OCI-LY1 (cell line): ENCODE results near the gene ST3GAL5.

Experiments used
- H2AFZ ChIP-seq: fragments of 200-600 bp; sonication (generic), shearing (Covaris generic); 2 replicates; pipeline ENCODE4 v1.6.0; 2014; ENCODE audit warnings: antibody characterized with exemption, mild to moderate bottlenecking, low read length
- H3F3A ChIP-seq: fragments of 200-600 bp; sonication (generic), shearing (Covaris generic); 2 replicates; pipeline ENCODE4 v1.6.0; 2014; ENCODE audit warnings: mild to moderate bottlenecking, antibody characterized with exemption, low read length, moderate library complexity; ENCODE audit not compliant: insufficient read depth
- H3K27ac ChIP-seq: fragments of 200-600 bp; sonication (generic); 2 replicates; pipeline ENCODE4 v1.5.1; 2014; ENCODE audit warnings: low read length, mixed run types, mild to moderate bottlenecking, low read depth; ENCODE audit not compliant: poor library complexity, severe bottlenecking
- H3K27me3 ChIP-seq: fragments of 200-600 bp; sonication (generic); 2 replicates; pipeline ENCODE4 v1.6.0; 2014; ENCODE audit warnings: antibody characterized with exemption, mild to moderate bottlenecking, low read length, moderate library complexity; ENCODE audit not compliant: insufficient read depth
- H3K36me3 ChIP-seq: fragments of 200-600 bp; sonication (generic); 2 replicates; pipeline ENCODE4 v1.6.1; 2014; ENCODE audit warnings: mild to moderate bottlenecking, antibody characterized with exemption, low read length, moderate library complexity, mixed read lengths; ENCODE audit not compliant: insufficient read depth
- H3K4me1 ChIP-seq: fragments of 200-600 bp; sonication (generic); 2 replicates; pipeline ENCODE4 v1.5.1; 2014; ENCODE audit warnings: mild to moderate bottlenecking, low read length, moderate library complexity; ENCODE audit not compliant: insufficient read depth, severe bottlenecking
- H3K4me2 ChIP-seq: fragments of 200-600 bp; sonication (generic), shearing (Covaris generic); 2 replicates; pipeline ENCODE4 v1.6.1; 2014; ENCODE audit warnings: low read length
- H3K4me3 ChIP-seq: fragments of 200-600 bp; sonication (generic); 2 replicates; pipeline ENCODE4 v1.5.1; 2014; ENCODE audit warnings: low read length, low read depth, mild to moderate bottlenecking, mixed read lengths; ENCODE audit not compliant: poor library complexity, severe bottlenecking
- H3K79me2 ChIP-seq: fragments of 200-600 bp; shearing (Covaris generic); 2 replicates; pipeline ENCODE4 v1.6.1; 2016; ENCODE audit warnings: mixed run types, low read length, mixed read lengths; ENCODE audit not compliant: insufficient read depth
- H3K9ac ChIP-seq: fragments of 200-600 bp; sonication (generic), shearing (Covaris generic); 2 replicates; pipeline ENCODE4 v1.6.1; 2014; ENCODE audit warnings: mild to moderate bottlenecking, low read length, mixed read lengths
- H3K9me2 ChIP-seq: fragments of 200-600 bp; sonication (generic), shearing (Covaris generic); 2 replicates; pipeline ENCODE4 v1.6.1; 2014; ENCODE audit warnings: low read depth, mild to moderate bottlenecking, low read length, mixed read lengths
- H3K9me3 ChIP-seq: fragments of 200-600 bp; shearing (Covaris generic); 2 replicates; pipeline ENCODE4 v1.6.1; 2014; ENCODE audit warnings: low read length, mixed read lengths
- H4K20me1 ChIP-seq: fragments of 200-600 bp; sonication (generic), shearing (Covaris generic); 2 replicates; pipeline ENCODE4 v1.6.0; 2016; ENCODE audit warnings: mild to moderate bottlenecking, low read length; ENCODE audit not compliant: insufficient read depth
- CTCF ChIP-seq: fragments of 200-600 bp; sonication (generic), shearing (Covaris generic); IDR thresholded peaks from 2 replicates; pipeline ENCODE4 v1.5.1; 2017; ENCODE audit warnings: mild to moderate bottlenecking, antibody characterized with exemption, low read length, moderate library complexity, mixed read lengths
- EZH2 ChIP-seq: fragments of 200-600 bp; sonication (generic), shearing (Covaris generic); IDR thresholded peaks from 2 replicates; pipeline ENCODE4 v1.8.0; 2017; ENCODE audit warnings: borderline replicate concordance, mixed run types, mild to moderate bottlenecking, antibody characterized with exemption, low read length, moderate library complexity, mixed read lengths

The ST3GAL5 gene

GRCh38 chr2:85789271-85789670 lies 99.5 kb downstream of the ST3GAL5 start:
- Histone ChIP-seq H4K20me1 (no peaks in the 10 kb centered on the region), H2AFZ (no peak overlapping the region), H3K9me3 (no peaks in the 10 kb centered on the region), H3F3A (no peaks in the 10 kb centered on the region), H3K9me2 (no peaks in the 10 kb centered on the region), H3K9ac (no peak overlapping the region), H3K79me2 (no peaks in the 10 kb centered on the region), H3K27me3 (peaks cover 11% of the 10 kb centered on the region; the same call in 1 of the 2 replicates), H3K36me3 (no peaks in the 10 kb centered on the region), H3K4me2 (no peak overlapping the region), H3K4me1 (no peaks in the 10 kb centered on the region), H3K4me3 (no peak overlapping the region), H3K27ac (no peak overlapping the region)
- TF ChIP-seq EZH2 (no peak), CTCF (no peak)

GRCh38 chr2:85788603-85789002 lies 100.2 kb downstream of the ST3GAL5 start:
- TF ChIP-seq EZH2: no peak
- no peak for TF ChIP-seq CTCF

GRCh38 chr2:85787981-85788340 lies 100.8 kb downstream of the ST3GAL5 start:
- TF ChIP-seq CTCF: no peak
- TF ChIP-seq EZH2: no peak
- no peak overlapping the region for H3K4me3 ChIP-seq
- H3K9me2 ChIP-seq: no peaks in the 10 kb centered on the region
- no peaks in the 10 kb centered on the region for H4K20me1 ChIP-seq
- H3K79me2 ChIP-seq: no peaks in the 10 kb centered on the region
- H3K36me3 ChIP-seq: no peaks in the 10 kb centered on the region
- no peaks in the 10 kb centered on the region for H3K9me3 ChIP-seq
- H3K27ac ChIP-seq: no peak overlapping the region
- 0 out of 2 replicates have a peak, but pooled peaks cover 6% of the 10 kb centered on the region for H3K27me3 ChIP-seq
- no peak overlapping the region for H2AFZ ChIP-seq
- no peaks in the 10 kb centered on the region for H3K4me1 ChIP-seq
- H3K4me2 ChIP-seq: no peak overlapping the region
- no peaks in the 10 kb centered on the region for H3F3A ChIP-seq
- H3K9ac ChIP-seq: no peak overlapping the region

More at GRCh38 chr2:85788603-85789002, 100.2 kb downstream of the ST3GAL5 start:
- no peak overlapping the region for H3K4me3 ChIP-seq
- H3K9ac ChIP-seq: no peak overlapping the region
- no peaks in the 10 kb centered on the region for H3F3A ChIP-seq
- H3K4me2 ChIP-seq: no peak overlapping the region
- H3K9me2 ChIP-seq: no peaks in the 10 kb centered on the region
- H3K36me3 ChIP-seq: no peaks in the 10 kb centered on the region
- H3K79me2 ChIP-seq: no peaks in the 10 kb centered on the region
- H3K9me3 ChIP-seq: no peaks in the 10 kb centered on the region
- H3K4me1 ChIP-seq: no peaks in the 10 kb centered on the region
- no peak overlapping the region for H3K27ac ChIP-seq
- no peaks in the 10 kb centered on the region for H4K20me1 ChIP-seq
- H3K27me3 ChIP-seq: 0 out of 2 replicates have a peak, but pooled peaks cover 6% of the 10 kb centered on the region
- H2AFZ ChIP-seq: no peak overlapping the region
